ENCODE results near the gene MFSD6.
"Not testable (repeated sequence)": the region's sequence is repeated elsewhere in the genome, so short reads cannot be mapped to it uniquely, and the experiment has no call there.

MFSD6 gene

GRCh38 chr2:190465060-190465459 is 56.9 kb downstream of the MFSD6 start:
- DNase-seq (ENCODE audit: low read depth, low spot score): no peak

- no peak for DNase-seq (ENCODE audit: low read depth, low spot score)
Measured at GRCh38 chr2:190466819-190467446, 58.8 kb downstream of the MFSD6 start.

GRCh38 chr2:190467575-190468083 is 59.5 kb downstream of the MFSD6 start:
- no peak for DNase-seq (ENCODE audit: low read depth, low spot score)

- DNase-seq (ENCODE audit: low read depth, low spot score): not testable (repeated sequence)
Measured at GRCh38 chr2:190468354-190468753, 60.2 kb downstream of the MFSD6 start.

- DNase-seq (ENCODE audit: low read depth, low spot score): no peak
Measured at GRCh38 chr2:190468814-190469569, 60.8 kb downstream of the MFSD6 start.

- no peak for DNase-seq (ENCODE audit: low read depth, low spot score)
Measured at GRCh38 chr2:190469771-190470170, 61.6 kb downstream of the MFSD6 start.

GRCh38 chr2:190470256-190470826 is 62.2 kb downstream of the MFSD6 start:
- no peak for DNase-seq (ENCODE audit: low read depth, low spot score)

GRCh38 chr2:190477661-190478454 is 69.7 kb downstream of the MFSD6 start:
- DNase-seq (ENCODE audit: low read depth, low spot score): no peak

GRCh38 chr2:190478572-190479195 is 70.5 kb downstream of the MFSD6 start:
- no peak for DNase-seq (ENCODE audit: low read depth, low spot score)

- DNase-seq (ENCODE audit: low read depth, low spot score): no peak
Measured at GRCh38 chr2:190481339-190481738, 73.2 kb downstream of the MFSD6 start.

GRCh38 chr2:190482451-190482850 is 74.3 kb downstream of the MFSD6 start:
- DNase-seq (ENCODE audit: low read depth, low spot score): no peak

GRCh38 chr2:190486037-190486623 is 78.0 kb downstream of the MFSD6 start:
- DNase-seq (ENCODE audit: low read depth, low spot score): no peak

GRCh38 chr2:190488516-190489233 is 80.5 kb downstream of the MFSD6 start:
- no peak for DNase-seq (ENCODE audit: low read depth, low spot score)

- no peak for DNase-seq (ENCODE audit: low read depth, low spot score)
Measured at GRCh38 chr2:190489475-190489874, 81.3 kb downstream of the MFSD6 start.

- no peak for DNase-seq (ENCODE audit: low read depth, low spot score)
Measured at GRCh38 chr2:190490502-190490901, 82.3 kb downstream of the MFSD6 start.

GRCh38 chr2:190493095-190493494 is 84.9 kb downstream of the MFSD6 start:
- DNase-seq (ENCODE audit: low read depth, low spot score): no peak

GRCh38 chr2:190494600-190495227 is 86.6 kb downstream of the MFSD6 start:
- DNase-seq (ENCODE audit: low read depth, low spot score): not testable (repeated sequence)

- no peak for DNase-seq (ENCODE audit: low read depth, low spot score)
Measured at GRCh38 chr2:190497428-190497827, 89.3 kb downstream of the MFSD6 start.

GRCh38 chr2:190499273-190499672 is 91.1 kb downstream of the MFSD6 start:
- DNase-seq (ENCODE audit: low read depth, low spot score): no peak

- no peak for DNase-seq (ENCODE audit: low read depth, low spot score)
Measured at GRCh38 chr2:190500054-190500502, 91.9 kb downstream of the MFSD6 start.
